ENCODE measurements around the gene CCR6. TPM values are rescaled to one million over a fixed set of nuclear protein-coding genes. Genes with fewer than 3 reads are reported as not detected.

Gene CCR6
- total and polyA plus RNA-seq, 2 experiments from 2014 or later, result 0.70 to 2.0 TPM

DNA sequence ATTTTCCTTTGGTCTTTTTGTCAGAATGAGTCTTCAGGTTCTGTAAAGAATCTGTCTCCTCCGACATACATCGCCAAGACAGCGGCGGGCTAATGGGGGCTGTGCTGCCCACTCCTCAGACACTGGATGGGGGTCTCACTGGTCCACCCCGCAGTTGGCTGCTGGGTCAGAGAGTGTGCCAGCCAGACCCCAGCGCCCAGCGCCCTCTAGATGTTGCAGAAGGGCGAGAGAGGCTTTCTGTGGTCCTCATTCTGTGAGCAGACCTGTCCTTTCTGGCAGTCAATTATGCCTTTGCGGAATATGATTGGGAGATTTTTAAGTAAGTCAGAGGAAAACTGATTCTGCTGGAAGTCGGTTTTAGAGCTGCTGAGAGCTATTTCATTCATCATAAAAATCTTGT, 7.8 kb upstream of the CCR6 start:
- Histone ChIP-seq H3K4me2 (no peak overlapping the region), H3K36me3 (replicated peaks; ENCODE audit: insufficient read depth, low read depth) (no peaks in the 10 kb centered on the region), H3K27me3 (no peaks in the 10 kb centered on the region), H3K9me2 (replicated peaks; ENCODE audit: insufficient read depth) (no peaks in the 10 kb centered on the region), H3K4me1 (ENCODE audit: insufficient read depth) (peaks cover 5% of the 10 kb centered on the region), H3K79me2 (no peaks in the 10 kb centered on the region), H3K9me3 (ENCODE audit: low read depth) (no peaks in the 10 kb centered on the region), H4K20me1 (ENCODE audit: insufficient read depth, poor library complexity, severe bottlenecking) (no peaks in the 10 kb centered on the region), H2AFZ (no peak overlapping the region), H3K4me3 (no peak overlapping the region), H3K27ac (no peak overlapping the region)
- no peak for DNase-seq (ENCODE audit: low spot score)
- TF ChIP-seq CTCF (IDR thresholded peaks at IDR 0.05; ENCODE audit: poor library complexity) (no peak), EZH2phosphoT487 (IDR thresholded peaks at IDR 0.05; ENCODE audit: low read depth, severe bottlenecking, unreplicated experiment) (no peak), EZH2 (IDR thresholded peaks at IDR 0.05; ENCODE audit: borderline replicate concordance) (no peak)
- WGBS (ENCODE audit: low lambda C conversion rate, missing lambda C conversion rate), result 81% methylated on average over 10 of the region's 10 CpGs

- TF ChIP-seq EZH2 (IDR thresholded peaks at IDR 0.05; ENCODE audit: borderline replicate concordance), result no peak
- TF ChIP-seq CTCF (IDR thresholded peaks at IDR 0.05; ENCODE audit: poor library complexity), result no peak
- TF ChIP-seq EZH2phosphoT487 (IDR thresholded peaks at IDR 0.05; ENCODE audit: low read depth, severe bottlenecking, unreplicated experiment), result no peak
- Histone ChIP-seq H3K79me2 (no peaks in the 10 kb centered on the region), H4K20me1 (ENCODE audit: insufficient read depth, poor library complexity, severe bottlenecking) (no peaks in the 10 kb centered on the region), H3K4me3 (no peak overlapping the region), H3K27ac (no peak overlapping the region), H3K27me3 (no peaks in the 10 kb centered on the region), H3K4me1 (ENCODE audit: insufficient read depth) (peaks cover 14% of the 10 kb centered on the region), H3K36me3 (replicated peaks; ENCODE audit: insufficient read depth, low read depth) (no peaks in the 10 kb centered on the region), H2AFZ (no peak overlapping the region), H3K9me3 (ENCODE audit: low read depth) (no peaks in the 10 kb centered on the region), H3K9me2 (replicated peaks; ENCODE audit: insufficient read depth) (no peaks in the 10 kb centered on the region), H3K4me2 (peak overlapping the region; percentile 52)
- DNase-seq (ENCODE audit: low spot score), result peak; percentile 52
- WGBS (ENCODE audit: low lambda C conversion rate, missing lambda C conversion rate), result 67% methylated on average over 25 of the region's 25 CpGs
Observed at GRCh38 chr6:167116109-167116837, 6.6 kb upstream of the CCR6 start.

DNA sequence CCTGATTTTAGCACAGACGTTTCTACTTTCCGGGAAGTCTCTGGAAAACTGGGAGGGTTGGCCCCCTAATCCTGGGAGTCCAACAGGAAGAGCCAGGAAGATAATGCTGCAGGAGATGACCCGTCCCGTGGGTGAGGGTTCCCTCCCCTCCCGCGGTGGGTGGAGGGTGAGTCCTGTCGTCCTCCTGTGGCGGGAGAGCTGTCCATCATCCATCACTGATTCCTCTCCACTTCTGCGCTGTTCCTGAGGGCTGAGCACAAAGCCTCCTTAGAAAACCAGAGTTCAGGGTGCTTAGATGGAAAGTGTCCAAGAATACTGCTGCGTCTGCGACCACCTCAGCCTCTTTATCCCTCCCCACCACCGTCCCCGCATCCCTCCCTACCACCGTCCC, 6.1 kb upstream of the CCR6 start:
- WGBS (ENCODE audit: low lambda C conversion rate, missing lambda C conversion rate), result 82% methylated on average over 12 of the region's 14 CpGs

More for the DNA sequence above, 6.1 kb upstream of the CCR6 start:
- DNase-seq (ENCODE audit: low spot score), result no peak
- Histone ChIP-seq H3K79me2 (no peaks in the 10 kb centered on the region), H4K20me1 (ENCODE audit: insufficient read depth, poor library complexity, severe bottlenecking) (no peaks in the 10 kb centered on the region), H3K9me3 (ENCODE audit: low read depth) (no peaks in the 10 kb centered on the region), H3K4me2 (no peak overlapping the region), H3K27me3 (no peaks in the 10 kb centered on the region), H2AFZ (no peak overlapping the region), H3K4me1 (ENCODE audit: insufficient read depth) (peaks cover 14% of the 10 kb centered on the region), H3K9me2 (replicated peaks; ENCODE audit: insufficient read depth) (no peaks in the 10 kb centered on the region), H3K4me3 (no peak overlapping the region), H3K27ac (no peak overlapping the region), H3K36me3 (replicated peaks; ENCODE audit: insufficient read depth, low read depth) (no peaks in the 10 kb centered on the region)
- TF ChIP-seq EZH2phosphoT487 (IDR thresholded peaks at IDR 0.05; ENCODE audit: low read depth, severe bottlenecking, unreplicated experiment) (no peak), EZH2 (IDR thresholded peaks at IDR 0.05; ENCODE audit: borderline replicate concordance) (no peak), CTCF (IDR thresholded peaks at IDR 0.05; ENCODE audit: poor library complexity) (no peak)

Measured in hepatocyte (in vitro differentiated cells).